GM15510 (cell line): ENCODE results near the gene UBXN4.

ENCODE experiments used
- POLR2A ChIP-seq: IDR thresholded peaks from 3 replicates; pipeline ENCODE4 v1.6.1; 2011; ENCODE audit warnings: borderline replicate concordance; ENCODE audit not compliant: insufficient read length; ENCODE audit errors: extremely low read depth

UBXN4 gene

DNA sequence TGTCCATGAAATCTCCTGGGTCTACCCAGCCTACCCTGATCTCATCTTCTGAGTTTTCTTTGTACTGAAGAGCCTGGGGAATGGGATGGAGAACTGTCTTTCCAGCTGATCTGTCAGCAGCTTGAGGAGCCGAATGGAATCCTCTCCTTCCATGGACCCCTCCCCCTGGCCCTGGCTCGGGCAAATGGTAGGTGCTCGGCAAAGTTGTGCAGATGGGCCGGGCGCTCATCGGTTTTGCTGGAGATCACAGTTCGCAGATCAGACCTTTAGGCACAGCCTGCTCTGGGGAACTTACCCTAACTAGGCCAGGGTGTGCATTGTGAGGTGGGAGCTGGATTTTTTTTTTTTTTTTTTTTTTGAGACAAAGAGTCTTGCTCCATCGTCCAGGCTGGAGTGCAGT is 55.0 kb downstream of the UBXN4 start:
- no peak for TF ChIP-seq POLR2A

DNA sequence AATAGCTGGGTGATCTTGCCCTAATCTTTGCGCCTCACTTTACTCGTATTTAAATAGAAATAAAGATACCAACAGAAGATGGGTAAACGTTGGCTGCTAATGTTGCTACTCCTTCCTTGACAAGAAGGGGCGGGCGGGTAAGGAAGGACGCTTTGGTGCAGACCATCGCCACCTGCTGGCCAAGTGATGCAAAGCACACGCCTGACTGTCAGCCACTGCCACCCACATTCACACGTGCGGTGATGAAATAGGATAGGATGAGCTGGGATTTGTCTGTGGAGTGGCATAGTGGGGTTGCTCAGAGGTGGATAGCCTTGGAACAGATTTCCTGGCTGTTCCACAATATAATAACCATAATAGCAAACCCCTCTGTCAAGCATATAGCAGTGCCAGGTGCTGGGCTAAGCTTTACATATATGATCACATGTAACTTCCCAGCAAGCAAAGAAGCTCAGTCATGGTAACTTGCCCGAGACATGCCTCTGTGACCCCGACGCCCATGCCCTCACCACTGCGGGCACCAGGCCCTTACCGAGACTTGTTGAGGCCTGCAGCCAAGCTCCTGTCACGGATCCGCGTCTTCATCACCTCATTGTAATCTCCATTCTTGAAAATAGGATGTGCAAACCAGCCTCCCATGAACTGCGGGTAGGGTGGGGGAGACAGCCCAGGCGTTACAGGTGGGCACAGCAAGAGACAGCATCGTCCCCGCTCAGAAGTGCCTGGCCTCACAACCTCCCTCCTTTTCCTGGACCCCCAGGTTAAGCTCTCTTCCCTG is 56.0 kb downstream of the UBXN4 start:
- no peak for TF ChIP-seq POLR2A

DNA sequence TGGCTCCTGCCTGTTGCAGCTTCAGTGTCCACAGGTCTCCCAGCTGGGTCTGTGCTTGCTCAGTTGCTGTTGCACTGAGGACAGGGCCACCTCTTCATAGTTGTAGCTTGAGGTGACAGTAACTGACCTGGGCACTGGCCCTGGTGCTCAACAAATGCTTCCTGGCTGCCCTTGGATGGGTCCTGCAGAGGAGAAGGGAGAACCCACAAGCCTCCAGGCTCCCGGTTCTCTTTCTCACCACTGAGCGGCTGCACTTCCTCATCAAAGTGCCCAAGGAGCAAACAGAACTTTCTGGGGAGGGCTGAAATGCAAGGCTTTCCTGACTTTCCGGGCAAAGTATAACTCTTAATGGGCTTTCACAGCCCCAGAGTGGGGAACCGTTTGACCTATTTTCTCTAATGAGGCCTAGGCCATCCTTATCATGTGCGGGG is 56.6 kb downstream of the UBXN4 start:
- TF ChIP-seq POLR2A = no peak

DNA sequence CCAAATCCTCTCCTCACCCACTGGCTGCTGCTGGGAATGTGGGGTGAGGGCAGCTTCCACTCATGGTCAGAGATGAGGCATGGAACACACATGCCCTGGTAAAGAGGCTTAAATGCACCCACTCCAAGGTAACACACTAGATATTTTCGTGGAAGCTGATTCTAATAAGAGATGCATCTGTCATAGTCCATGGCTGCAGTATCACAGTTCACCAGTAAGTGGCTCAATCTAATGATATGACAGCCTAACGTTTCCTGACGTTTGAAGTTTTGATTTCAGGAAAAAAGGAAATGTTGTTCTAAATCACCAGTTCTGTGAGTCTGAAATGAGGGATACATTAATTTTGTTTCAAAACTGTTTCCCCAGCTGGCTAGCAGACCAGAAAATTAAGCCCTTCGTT is 57.1 kb downstream of the UBXN4 start:
- TF ChIP-seq POLR2A = no peak

DNA sequence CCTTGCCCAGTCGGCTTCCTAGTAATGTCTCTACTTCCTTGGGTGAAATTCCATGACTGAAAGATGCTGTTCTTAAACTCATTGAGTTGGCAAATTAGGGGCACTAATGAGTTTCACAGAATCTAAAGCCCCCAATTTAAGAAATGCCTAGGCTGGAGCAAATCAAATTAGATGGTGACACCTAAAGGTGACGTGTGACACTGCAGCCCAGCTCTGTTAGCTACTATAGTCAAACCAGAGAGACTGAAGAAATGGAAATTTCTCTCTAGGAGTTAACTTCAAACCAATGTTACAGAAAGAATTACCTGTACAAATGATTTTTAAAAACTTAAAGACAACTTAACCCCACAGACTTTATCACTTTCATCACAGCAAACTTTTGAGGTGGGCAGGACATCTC is 58.1 kb downstream of the UBXN4 start:
- no peak for TF ChIP-seq POLR2A

DNA sequence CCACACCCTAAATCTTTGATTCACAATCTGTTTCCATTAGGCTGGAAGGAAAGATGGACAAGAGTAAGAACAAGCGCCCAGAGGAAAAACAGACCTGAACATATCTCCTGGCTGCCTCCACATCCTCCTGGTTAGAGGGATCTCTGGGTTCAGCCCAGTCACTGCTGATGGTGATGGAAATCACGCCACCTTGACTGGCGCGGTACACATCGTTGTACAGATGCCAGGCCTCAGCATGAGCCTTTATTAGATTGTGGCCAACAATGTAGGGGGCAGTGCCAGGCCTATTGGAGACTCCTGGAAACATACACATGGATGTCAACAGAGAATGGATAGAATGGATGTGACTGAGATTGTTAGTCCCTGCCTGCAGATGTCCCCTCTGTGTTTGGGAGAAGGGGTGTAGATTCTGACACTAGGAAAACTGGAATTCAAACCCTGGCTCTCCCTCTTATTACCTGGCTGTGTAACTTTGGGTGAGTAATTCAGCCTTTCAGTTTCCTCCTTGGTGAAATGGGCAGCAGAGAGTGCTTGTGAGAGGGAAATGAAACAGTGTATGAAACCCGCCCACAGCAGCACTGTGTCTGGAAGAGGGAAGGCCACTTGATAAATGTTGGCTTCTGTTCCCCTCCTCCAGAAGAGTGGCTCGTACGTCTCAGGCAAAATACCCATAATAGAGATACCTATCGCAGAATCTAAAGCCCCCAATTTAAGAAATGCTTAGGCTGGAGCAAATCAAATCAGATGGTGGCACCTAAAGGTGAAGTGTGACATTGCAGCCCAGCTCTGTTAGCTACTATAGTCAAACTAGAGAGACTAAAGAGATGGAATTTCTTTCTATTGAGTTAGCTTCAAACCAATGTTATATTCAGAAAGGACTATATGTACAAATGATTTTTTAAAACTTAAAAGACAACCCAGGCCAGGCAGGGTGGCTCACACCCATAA is 59.1 kb downstream of the UBXN4 start:
- no peak for TF ChIP-seq POLR2A

DNA sequence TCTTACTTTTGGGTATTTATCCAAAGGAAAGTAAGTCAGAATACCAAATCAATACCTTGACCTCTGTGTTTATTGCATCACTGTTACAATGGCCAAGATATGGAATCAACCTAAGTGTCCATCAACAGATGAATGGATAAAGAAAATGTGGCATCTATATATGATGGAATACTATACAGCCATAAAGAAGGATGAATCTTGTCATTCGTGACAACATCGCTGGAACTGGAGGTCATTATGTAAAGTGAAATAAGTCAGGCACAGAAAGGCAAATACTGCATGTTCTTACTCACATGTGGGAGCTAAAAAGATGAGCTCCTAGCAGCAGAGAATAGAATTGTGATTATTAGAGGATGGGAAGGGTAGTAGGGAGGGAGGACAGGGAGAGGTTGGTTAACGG is 60.7 kb downstream of the UBXN4 start:
- no peak for TF ChIP-seq POLR2A

DNA sequence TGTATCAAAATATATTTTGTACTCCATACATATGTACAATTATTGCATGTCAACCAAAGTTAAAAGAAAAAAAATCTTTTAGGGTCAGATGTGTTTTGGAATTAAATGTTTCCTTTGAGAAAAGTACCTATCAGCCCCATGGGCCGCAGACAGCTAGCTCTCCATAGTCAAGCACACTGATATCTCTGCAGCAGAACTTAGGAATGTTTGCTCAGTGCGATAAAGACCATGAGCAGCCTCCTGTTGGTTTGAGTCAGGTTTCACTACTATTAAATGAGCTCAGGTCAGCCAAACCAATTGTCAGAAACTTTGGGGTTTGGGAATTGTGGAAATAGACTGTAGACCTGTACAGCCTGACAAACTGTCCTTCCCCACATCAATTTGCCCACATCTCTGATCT is 61.6 kb downstream of the UBXN4 start:
- TF ChIP-seq POLR2A = no peak

DNA sequence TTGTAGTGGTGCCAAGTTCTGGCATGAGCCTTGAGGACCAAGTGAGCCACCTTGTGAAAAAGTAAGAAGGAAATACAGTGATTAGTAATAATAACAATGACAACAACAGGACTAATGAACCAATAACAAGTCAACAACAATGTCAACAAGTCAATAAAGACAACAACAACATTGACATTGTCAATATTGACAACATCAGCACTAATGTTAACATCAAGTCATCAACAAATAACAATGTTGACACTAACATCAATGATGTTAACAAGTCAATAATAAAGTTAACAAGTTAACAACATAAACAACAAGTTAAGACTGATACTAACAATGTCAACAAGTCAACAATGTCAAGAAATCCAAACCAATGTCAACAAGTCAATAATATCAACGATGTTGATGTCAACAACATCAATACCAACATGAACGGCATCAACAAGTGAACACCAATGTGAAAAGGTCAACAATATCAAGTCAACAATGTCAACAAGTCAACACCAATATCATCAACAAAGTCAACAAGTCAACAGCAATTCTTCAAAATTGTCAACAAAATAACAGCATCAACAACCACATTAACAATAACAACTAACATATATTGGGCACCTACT is 71.4 kb downstream of the UBXN4 start:
- TF ChIP-seq POLR2A = no peak

DNA sequence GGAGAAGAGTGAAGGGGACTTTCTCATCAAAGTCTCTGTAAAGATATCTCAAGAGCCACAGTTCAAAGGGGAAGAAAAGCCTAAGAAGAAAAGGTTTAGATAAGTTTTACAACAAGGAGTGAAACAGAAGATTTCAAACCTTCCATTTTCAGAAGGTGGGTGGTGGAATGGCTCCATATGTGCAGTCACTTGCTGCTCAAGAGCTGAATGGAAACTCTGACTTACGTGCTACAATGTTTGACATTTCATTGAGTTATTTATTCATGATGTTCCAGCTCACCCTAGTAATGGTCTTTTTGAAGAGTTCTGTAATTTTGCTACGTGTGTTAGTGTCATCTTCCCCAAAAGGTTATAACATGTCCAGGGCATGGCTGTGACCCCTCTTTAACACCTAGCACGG is 73.6 kb downstream of the UBXN4 start:
- TF ChIP-seq POLR2A = no peak

DNA sequence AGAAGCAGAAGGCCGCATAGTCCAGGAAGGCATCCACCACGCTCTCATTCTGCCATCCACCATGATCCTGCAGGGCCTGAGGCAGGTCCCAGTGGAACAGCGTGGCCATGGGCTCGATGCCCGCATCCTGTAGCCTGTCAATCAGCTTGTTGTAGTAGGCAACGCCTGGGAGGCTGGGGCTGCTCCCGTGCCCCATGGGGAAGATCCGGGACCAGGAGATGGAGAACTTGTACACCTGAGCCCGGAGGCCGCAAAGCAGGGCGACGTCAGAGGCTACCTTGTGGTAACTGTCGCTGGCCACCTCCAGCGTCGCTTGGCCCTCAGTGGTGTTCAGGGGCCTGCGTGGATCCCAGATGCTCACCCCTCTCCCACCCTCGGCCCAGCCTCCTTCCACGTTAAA is 75.8 kb downstream of the UBXN4 start:
- no peak for TF ChIP-seq POLR2A

DNA sequence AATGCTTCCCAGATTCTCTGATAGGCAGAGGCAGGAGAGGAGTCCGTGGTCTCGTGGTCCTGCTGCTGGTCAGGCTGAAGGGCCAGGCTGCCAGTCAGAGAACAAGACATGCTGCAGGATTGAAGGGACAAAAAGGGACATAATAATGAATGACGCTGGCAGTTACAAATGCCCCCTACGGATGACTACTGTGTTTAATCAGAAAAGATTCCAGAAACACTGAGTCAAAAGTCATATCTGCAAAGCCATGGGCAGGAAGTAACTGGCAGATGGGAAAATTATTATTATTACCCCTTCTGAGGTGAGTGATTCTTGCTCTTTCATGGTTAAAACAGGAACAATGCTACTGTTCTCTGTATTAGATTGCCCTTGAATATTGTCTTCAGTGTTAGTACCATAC is 76.3 kb downstream of the UBXN4 start:
- no peak for TF ChIP-seq POLR2A

DNA sequence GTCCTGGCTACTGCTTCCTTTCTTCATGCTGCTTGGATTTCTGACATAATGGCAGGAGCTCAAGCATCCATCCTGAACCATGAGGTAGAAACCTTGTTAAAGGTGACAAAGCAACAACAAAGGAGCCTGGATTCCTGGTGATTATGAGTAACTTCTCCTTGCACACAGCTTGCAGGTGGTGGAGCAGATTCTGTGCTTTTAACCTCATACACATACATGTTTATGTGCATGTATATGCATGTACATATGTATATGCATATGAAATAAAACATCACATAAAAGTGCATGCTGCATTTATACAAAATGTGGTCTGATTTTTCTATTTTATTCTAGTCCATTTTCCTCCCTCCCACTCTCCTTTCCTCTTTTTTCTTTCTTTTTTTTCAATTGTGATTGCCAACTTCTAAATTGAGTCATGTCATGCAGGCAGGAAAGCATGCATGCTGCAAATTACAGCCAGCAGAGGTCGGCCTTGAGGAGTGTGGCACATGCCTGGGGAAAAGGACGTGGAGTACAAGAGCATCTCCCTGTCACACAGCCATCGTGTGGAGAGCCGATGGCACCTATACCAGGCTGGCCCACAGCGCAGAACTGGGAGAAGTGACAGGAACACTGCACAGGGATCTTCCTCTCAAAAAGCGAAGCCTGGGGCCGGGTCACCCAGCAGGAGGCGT is 77.4 kb downstream of the UBXN4 start:
- no peak for TF ChIP-seq POLR2A

DNA sequence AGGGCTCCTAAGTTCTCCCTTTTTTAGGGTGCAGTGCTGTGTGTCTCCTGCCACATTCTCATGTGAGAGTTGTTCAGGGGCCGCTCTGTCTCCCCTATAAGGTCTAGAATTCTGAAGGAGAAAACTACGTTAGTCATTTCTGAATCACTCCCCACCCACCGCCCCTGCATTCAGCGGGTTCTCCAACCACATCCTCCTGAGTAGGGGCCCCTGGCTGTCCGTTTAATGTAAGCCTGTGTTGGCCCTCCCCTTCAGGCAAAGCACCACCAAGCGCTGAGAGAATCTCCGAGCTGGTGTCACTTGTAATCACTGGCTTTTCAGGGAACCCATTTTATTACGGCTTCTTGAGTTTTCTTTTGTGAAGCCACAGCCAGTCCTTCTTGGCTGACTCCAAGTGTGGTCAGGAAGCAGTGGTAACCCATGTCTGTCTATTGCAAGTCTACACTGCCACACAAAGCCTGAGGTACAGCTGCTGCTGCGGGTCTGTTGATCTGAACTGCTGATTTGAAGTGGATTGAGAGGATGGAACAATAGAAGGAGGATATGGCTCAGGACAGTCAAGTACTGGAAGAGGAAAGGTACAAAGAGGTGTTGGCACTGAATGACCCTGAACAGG is 78.5 kb downstream of the UBXN4 start:
- no peak for TF ChIP-seq POLR2A

DNA sequence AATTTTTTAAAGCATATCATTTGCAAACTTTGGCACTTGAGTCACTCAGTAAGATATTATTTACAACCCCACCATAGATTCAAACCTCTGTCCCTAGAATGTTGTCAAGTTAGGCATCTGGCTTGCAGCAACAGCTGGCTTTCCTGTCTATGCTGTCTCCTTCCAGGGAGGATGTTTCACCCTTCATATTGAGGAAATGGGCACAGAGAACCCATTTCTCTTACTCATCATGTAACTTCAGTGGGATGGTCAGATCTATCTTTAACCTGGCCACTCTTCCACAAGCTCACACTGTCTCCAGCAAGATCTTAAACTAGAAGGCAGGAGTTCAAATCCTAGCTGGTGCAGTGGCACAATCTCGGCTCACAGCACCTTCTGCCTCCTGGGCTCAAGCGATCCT is 79.5 kb downstream of the UBXN4 start:
- no peak for TF ChIP-seq POLR2A

DNA sequence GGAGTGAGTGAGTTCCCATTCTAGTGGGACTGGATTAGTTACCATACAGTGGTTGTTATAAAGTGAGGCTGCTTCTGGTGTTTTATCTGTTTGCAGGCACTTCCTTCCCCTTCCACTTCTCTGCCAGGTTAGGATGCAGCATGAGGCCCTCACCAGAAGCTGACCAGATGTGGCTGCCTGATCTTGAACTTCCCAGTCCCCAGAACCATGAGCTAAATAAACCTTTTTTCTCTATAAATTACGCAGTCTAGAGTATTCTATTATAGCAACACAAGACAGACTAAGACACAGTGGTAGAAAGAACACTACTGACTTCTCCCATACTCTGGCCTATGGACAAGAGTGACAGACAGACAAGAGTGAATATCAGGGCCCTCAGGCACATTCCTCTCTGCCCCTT is 81.2 kb downstream of the UBXN4 start:
- TF ChIP-seq POLR2A = no peak
